Epithelial cell of esophagus (primary cell): ENCODE results near the gene MXRA7.
A peak's percentile ranks its signal among the peaks of the same experiment; 100 is the strongest.
"Not testable (repeated sequence)": the region's sequence is repeated elsewhere in the genome, so short reads cannot be mapped to it uniquely, and the experiment has no call there.

Source experiments
- DNase-seq: peaks from one replicate; pipeline ENCODE4 v3.0.0; 2010; ENCODE audit warnings: low read depth
- H3K4me3 ChIP-seq: 2 replicates; pipeline ENCODE4 v1.5.1; 2011; ENCODE audit warnings: mild to moderate bottlenecking, low read length, control low read depth
- TF ChIP-seq, protein P1 (sequence below): IDR thresholded peaks from 2 replicates; pipeline ENCODE4 v1.5.1; 2011; ENCODE audit warnings: low read depth, mild to moderate bottlenecking, low read length, control low read depth, inconsistent platforms; ENCODE audit not compliant: insufficient read depth; ENCODE audit errors: missing control alignments

The MXRA7 gene

DNA sequence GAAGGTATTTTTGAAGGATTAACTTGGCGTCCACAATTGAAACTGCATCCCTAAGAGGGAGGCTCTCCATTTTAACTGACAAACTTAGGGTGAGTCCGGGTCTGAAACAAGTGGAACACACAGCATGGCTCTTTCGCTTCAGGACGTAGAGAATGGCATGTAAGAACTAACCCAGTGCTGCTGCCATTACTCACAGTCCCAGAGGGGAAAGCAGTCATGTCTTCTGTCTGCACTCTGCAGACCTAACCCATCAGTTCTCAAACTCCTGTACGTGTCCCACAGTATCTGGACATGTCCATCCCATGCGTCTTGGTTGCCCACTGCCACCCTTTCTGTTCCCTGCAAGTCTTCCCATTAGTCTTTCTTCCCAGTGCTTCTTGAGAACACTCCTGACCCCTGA lies 67.8 kb downstream of the MXRA7 start:
- peak; percentile 52 for DNase-seq
- no peak overlapping the region for H3K4me3 ChIP-seq
- TF ChIP-seq, protein P1, sequence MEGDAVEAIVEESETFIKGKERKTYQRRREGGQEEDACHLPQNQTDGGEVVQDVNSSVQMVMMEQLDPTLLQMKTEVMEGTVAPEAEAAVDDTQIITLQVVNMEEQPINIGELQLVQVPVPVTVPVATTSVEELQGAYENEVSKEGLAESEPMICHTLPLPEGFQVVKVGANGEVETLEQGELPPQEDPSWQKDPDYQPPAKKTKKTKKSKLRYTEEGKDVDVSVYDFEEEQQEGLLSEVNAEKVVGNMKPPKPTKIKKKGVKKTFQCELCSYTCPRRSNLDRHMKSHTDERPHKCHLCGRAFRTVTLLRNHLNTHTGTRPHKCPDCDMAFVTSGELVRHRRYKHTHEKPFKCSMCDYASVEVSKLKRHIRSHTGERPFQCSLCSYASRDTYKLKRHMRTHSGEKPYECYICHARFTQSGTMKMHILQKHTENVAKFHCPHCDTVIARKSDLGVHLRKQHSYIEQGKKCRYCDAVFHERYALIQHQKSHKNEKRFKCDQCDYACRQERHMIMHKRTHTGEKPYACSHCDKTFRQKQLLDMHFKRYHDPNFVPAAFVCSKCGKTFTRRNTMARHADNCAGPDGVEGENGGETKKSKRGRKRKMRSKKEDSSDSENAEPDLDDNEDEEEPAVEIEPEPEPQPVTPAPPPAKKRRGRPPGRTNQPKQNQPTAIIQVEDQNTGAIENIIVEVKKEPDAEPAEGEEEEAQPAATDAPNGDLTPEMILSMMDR = no peak

DNA sequence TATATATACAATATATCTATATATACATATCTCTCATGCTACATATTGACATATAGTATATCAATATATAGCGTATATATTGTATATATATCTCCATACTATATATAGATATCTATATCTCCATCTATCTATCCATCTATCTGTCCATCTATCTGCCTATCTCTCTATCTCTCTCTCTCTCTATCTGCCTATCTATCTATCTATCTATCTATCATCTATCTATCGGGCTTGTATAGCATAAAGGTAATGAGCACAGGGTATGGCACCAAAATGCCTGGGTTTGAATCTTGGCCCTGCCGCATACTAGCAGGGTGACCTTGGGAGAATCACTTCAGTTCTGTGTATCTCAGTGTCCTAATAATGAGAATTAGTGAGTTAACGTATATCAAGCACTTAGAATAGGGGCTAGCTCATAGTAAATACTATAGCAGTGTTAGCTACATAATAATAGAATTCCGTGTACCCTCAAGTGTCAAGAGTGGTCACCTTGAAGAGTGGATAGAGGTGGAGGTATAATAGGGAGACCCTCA lies 68.7 kb downstream of the MXRA7 start:
- no peak overlapping the region for H3K4me3 ChIP-seq

DNA sequence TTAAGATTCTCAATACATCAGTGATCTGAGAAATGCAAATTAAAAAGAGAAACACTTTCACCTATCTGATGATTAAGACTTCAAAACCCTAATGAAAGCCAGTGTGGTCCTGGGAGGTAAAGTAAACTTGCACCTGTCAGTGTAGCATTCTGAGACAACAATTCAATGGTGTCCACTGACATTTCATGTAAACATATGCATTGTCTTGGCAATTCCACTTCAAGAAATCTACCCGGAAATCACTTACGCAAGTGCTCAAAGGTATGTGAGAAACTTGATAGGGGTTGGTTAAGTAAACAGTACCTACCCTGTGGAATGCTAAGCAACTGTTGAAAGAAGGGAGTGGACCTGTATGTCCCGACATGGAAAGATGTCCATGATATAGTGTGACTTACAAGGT lies 69.3 kb downstream of the MXRA7 start:
- DNase-seq = peak; percentile 87
- no peak overlapping the region for H3K4me3 ChIP-seq
- TF ChIP-seq, protein P1 = no peak

More for the DNA sequence above, 68.7 kb downstream of the MXRA7 start:
- TF ChIP-seq, protein P1 = no peak
- DNase-seq = no peak

DNA sequence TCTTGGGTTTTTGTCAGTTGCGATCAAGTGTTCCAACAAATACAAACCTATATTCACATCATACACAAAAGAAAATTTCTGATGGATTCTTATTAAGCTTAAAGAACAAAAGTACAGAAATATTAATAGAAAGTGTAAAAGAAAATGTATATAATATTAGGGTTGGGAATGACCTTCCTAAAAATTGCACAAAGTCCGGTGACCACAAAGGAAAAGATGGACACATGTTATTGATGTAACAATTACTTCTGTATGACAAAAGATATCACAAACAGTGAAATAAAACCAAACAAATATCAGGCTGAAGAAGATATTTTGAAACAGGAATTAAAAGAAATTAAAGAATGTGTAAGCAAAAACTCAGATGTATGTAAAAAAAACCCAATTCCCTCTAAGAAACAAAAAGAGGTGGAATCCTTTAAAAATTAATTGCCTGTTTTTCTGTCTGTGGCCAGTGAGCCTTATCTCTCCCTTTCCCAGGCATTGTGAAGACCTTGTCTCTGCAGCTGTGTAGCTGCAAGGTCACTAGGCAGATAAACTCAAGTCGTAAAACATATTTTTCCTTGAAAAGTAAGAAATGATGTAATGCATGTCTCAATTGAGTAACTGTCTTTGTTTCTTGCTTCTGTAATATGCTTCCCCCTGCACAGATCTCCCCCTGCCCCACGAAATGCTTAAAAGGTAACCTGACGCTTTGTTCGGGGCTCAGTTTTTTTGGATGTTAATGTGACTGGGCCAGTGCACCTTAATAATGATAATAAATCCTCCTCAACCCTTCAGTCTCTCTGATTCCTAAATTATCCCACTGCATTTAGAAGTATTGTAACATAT lies 70.0 kb downstream of the MXRA7 start:
- DNase-seq = no peak
- TF ChIP-seq, protein P1 = no peak
- no peak overlapping the region for H3K4me3 ChIP-seq

DNA sequence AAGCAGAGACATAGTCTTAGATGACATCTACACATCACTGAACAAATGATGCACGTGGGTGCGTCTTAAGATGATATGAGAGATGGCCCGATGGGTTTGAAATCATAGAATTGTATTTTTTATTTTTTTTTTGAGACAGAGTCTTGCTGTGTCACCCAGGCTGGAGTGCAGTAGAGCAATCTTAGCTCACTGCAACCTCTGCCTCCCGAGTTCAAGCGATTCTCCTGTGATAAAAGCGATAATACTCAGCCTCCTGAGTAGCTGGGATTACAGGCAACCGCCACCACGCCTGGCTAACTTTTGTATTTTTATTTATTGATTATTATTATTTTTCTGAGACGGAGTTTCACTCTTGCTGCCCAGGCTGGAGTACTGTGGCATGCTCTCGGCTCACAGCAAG lies 72.5 kb downstream of the MXRA7 start:
- TF ChIP-seq, protein P1 = no peak
- DNase-seq = no peak
- H3K4me3 ChIP-seq = no peak overlapping the region

DNA sequence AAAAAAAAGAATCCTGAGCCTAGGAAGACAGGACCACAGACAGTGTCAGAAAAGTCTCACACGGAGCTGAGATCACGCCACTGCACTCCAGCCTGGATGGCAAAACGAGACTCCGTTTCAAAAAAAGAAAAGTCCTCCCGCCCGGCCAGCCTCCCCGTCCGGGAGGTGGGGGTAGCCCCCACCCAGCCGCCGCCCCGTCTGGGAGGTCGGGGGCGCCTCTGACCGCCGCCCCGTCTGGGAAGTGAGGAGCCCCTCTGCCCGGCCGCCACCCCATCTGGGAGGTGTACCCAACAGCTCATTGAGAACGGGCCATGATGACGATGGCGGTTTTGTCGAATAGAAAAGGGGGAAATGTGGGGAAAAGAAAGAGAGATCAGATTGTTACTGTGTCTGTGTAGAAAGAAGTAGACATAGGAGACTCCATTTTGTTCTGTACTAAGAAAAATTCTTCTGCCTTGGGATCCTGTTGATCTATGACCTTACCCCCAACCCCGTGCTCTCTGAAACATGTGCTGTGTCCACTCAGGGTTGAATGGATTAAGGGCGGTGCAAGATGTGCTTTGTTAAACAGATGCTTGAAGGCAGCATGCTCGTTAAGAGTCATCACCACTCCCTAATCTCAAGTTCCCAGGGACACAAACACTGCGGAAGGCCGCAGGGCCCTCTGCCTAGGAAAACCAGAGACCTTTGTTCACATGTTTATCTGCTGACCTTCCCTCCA lies 74.1 kb downstream of the MXRA7 start:
- DNase-seq, H3K4me3 ChIP-seq: not testable (repeated sequence)

DNA sequence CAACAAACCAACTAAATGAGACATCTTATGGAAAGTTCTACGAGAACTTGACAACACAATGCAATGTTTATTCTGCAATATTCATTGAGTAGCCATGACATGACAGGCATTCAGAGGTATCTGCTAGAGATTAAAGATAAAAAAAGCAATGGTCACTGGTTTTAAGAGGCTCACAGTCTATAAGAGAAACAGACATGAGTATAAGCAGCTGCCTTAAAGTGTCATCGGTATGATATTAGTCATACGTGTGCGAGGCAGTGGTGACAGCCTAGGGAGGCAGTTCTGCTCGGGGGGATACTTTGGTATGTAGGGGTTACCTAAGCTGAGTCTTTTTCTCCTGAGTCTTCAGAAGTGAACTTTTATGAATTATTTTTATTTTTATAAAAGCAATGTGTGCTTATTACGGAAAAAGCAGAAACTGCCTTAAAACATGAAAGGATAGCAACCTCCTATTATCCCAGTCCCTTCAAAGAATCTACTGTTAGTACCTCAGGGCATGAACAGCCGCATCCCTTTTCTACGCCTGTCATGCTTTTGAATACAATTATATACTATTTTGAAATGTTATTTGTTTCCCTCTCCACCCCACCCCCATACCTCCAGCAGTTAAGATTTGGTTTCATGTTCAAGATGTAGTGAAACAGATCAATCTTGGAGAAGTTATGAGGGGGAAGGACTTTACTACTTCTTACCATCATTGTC lies 75.0 kb downstream of the MXRA7 start:
- TF ChIP-seq, protein P1 = no peak
- no peak for DNase-seq
- H3K4me3 ChIP-seq = no peak overlapping the region
